GM21360 (cell line): ENCODE results near the gene SEC14L5.

Experiments used
- ATAC-seq: cut with Tn5 transposase; IDR thresholded peaks from one replicate; pipeline ENCODE4 v1.9.1; 2021; ENCODE audit warnings: mild to moderate bottlenecking, moderate library complexity; ENCODE audit not compliant: unreplicated experiment

The SEC14L5 gene

GRCh38 chr16:4957720-4958509 lies at the start of gene SEC14L5:
SEC14L5 (plus strand) TSS chr16:4958330; CDS start chr16:4959324, 994 bp downstream.
- peak; percentile 65 for ATAC-seq

DNA sequence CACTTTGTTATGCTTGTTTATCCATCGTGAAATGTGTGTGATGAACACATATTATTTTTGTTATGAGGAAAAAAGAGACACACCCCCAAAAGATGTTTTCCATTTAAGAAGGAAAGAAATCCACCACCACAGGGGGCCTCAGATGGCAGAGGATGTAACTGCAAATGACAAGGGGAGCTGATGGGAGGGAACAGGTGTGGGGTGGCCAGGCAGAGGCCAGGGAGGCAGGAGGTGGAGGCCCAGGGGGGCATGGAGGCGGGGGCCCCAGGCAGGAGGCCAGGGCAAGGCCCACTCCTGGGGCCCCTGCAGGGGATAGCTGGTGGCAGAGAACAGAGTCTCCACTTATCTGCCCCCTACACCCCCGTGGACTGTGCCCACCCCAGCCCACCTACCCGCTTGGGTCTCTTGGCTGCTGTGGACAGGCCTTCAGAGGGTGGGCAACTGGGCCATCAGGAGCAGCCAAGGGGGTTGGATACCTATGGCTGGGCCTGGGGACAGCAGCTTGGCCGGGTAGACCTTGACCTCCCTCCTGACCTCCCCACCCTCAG lies 49.2 kb upstream of the SEC14L5 start:
- no peak for ATAC-seq

- ATAC-seq: no peak
Observed at GRCh38 chr16:4909825-4910224, 48.3 kb upstream of the SEC14L5 start.

- no peak for ATAC-seq
Observed at GRCh38 chr16:4910828-4911227, 47.3 kb upstream of the SEC14L5 start.

GRCh38 chr16:4911970-4912386 lies 46.2 kb upstream of the SEC14L5 start:
- no peak for ATAC-seq

GRCh38 chr16:4913130-4913773 lies 44.9 kb upstream of the SEC14L5 start:
- no peak for ATAC-seq

DNA sequence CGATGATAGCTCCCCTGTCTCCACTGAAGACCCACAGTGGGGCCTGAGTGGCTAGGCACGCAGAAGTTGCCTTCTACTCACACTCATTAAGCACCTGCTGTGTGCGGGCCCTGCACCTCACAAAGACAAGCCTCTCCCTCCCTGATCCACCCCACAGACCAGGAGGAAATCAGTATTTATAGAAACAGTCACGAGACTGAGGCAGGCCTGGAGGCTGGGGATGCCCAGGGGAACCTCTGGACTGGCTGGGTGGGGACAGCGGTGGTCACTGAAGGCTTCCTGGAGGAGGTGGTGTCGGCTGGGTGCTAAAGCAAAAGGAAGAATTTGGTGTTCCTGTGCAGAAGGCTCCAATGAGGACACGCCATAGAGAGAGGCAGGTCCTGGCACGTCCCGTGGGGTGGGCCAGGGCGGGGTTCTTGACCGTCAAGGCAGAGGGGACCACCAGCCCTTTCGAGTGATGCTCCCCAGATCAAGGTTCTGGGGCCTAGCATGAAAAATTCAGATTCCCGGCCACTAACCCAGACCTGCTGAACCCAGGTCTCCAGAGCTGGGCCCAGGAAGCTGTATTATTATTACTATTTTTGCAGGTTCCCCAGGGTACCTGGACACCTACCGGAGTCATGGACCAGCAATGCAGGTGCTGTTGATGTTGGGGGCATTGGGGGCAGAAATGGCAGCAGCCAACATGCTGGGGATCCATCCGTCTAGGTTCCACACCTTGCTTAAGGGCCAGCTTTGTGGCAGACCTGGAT lies 44.2 kb upstream of the SEC14L5 start:
- no peak for ATAC-seq

- no peak for ATAC-seq
Observed at GRCh38 chr16:4914528-4915225, 43.5 kb upstream of the SEC14L5 start.

DNA sequence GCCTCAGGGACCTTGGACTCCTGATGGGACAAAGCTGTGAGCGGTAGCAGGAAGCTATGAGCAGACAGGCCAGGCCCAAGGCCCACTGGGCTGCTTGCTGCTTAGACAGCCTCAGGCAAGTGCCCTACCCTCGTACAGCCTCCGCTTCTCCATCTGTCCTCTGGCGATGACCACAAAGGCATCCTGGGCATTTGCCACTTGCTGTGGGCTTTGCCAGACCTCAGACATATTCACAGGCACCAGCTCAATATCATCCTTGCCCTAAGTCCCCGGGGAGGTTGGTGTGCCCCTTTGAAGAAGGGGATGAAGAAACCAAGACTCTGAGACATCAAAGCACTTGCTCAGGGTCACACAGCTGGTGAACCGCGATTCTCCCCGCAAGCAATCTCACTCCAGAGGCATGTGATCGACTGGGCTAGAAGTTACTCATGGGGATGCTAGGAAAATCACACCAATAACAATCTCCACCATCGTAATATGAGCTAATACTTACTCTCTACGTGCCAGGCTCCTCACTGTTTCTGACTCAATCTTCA lies 42.8 kb upstream of the SEC14L5 start:
- no peak for ATAC-seq

DNA sequence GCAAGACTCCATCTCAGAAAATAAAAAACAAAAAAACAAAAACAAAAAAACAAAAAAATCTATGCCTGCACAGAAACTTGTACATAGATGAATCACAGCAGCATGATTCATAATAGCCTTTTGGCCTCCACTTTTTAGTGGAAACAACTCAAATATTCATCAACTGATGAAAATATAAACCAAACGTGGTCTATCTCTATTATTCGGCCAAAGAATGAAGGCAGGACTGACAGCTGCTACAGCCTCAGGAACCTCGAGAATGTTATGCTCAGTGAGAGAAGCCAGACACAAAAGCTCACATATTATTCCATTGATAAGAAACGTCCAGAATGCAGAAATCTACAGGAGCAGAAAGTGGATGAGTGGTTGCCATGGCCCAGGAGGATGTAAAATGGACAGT lies 41.0 kb upstream of the SEC14L5 start:
- no peak for ATAC-seq

DNA sequence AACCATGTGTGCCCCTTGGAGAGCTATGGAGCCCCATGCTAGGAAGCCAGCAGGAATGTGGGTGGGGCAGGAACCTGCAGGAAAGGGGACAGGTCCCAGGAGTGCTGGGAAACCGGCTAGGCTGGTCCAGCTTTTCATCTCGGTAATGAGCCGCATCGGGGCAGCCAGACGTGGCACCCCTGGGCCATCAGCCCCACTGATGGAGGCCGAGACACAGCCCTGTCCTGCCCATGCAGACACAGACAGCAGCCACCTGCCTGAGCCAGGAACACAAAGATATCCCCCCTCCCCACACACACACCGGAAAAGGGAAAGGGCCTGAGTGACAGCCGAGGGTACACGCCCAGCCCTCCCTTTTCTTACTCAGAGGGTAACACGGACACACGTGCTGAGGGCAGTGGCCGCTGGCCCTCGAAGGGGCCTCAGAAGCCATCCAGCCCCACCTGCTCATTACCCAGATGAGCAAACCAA lies 39.3 kb upstream of the SEC14L5 start:
- no peak for ATAC-seq

DNA sequence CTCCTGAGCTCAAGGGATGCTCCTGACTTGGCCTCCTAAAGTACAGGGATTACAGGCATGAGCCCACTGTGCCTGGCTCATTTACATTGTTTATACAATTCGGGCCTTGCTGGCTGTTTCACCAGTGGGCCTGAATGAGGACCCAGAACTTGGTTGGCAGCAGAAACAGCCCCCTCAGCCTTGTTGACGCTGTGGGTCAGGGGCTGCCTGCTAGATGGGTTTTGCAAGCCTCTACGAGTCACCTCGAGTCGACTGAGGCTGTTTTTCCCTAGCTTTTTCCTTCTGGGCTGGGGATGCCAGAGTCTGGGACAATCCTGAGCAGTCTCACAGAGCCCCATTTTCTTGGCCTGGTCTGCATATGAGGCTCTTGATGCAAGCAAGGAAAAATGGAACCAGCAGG lies 37.3 kb upstream of the SEC14L5 start:
- no peak for ATAC-seq

DNA sequence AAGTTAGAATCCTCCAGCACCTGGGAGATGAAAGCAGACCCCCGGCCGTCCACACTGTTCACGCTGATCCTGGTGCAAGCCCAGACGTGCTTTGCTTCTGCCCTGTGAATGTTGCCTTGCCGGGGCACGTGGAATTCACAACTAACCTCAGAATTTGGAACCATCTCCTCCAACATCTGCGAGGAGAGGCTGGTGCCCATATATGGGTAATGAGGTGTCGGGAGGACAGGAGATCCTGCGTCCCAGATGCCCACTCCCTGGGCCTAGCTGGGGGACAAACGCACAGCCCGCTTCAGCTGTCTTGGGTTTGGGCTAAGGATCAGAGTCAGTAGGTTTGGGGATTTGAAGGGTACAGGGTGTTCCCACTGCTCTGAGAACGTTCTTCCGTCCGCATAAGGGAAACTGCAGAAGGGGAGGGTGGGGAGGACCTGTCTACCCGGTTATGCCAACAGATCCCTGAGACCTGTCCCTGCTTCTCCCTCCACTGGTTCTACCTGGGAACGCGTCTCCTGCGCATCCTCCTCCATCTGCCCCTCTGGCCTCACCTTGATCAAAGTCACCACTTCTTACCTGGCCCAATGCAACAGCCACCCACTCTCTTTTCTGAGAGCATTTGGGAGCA lies 35.3 kb upstream of the SEC14L5 start:
- no peak for ATAC-seq

GRCh38 chr16:4923853-4924252 lies 34.3 kb upstream of the SEC14L5 start:
- no peak for ATAC-seq

DNA sequence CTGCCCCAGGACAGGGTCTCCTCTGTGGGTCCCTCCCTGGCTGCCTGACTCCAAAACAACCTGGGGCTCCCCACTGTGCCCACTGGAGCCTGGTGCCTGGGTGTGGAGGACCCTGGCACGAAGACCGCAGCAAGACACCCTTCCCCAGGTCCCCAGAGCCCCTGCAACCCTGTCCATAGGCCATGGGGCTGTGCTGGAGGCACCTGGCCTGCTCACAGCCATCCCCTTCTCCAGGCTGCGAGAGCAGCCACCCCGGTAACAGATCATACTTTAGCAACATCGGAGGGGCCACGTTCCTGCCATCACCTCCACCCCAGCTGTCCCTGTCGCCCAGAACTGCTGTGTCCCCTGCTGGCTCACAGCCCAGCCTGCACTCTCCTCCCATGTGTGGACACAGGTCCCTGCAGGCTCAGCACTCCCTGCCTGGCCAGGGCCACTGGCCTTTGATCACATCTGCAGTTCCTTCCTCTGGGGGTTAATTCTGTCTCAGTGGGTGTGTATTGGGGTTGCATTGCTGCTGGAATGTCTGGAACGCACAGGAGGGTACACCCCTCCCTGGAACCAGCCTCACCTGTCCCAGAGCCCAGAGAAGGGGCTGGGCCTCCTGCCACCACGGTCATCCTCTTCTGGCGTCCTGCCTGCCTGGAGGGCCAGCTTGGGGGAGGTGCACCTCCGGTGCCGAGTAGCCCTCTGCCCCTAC lies 33.4 kb upstream of the SEC14L5 start:
- no peak for ATAC-seq

DNA sequence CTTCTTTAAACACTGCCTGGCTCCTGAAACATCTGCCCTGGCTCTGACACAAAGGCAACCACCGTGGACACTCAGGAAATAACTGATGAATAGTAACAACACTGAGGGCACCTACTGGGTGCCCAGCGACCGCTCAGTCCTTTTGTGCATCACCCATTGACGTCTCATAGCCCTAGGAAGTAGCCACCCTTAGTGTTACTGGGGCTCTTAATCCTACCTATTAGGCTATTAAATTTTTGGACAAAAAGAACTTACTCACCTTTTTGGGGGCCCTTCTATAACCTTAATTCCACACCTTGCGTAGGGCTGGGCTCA lies 32.9 kb upstream of the SEC14L5 start:
- ATAC-seq: no peak

DNA sequence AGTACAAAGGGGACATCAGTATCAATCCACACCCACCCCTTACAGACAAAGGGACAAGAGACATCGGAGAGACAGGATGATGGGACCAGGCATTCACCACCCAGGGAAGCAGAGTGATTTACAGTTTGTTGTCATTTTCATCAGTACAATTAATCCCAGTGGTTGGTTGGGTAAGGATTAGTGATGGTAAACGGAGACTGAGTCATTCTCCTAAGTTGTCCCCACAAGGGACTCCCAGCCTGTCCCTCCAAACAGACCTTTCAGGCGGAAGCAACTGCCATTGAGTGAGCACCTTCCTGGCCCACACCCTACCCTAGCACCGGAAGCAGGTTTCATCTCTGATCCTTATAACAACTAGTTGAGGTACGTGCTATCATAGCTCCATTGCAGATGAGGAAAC lies 32.3 kb upstream of the SEC14L5 start:
- no peak for ATAC-seq

DNA sequence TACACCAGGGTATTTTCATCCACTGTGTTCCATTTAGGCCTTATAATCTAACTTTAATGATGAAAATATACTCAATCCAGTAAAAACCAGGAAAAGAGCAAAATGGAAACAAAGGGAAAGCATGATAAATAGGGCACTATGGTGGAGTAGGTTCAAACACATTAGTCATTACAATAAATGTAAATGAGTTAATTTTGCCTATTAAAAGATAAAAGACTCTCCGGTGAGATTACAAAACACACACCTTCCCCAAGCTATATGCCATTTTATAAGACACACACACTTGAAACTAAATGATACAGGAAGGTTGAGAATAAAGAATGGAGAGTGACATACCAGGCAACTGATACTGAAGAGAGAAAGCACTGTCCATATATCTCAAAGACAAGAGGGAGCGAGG lies 31.2 kb upstream of the SEC14L5 start:
- no peak for ATAC-seq

DNA sequence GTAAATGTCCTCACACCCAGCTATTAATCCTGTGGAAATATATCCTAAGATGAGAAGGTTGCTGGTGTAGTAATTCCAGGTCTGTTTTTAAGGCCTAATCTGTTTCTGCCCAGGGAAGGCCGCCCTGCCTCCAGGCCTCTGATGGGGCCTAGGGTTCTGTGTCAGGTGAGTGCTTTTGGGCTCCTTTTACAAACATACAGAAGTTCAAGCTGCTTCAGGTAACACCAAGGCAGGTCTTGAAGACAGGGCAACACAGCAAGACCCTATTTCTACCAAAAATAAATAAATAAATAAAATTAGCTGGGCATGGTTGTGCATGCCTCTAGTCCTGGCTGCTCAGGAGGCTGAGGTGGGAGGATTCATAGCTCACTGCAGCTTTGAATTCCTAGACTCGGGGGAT lies 30.5 kb upstream of the SEC14L5 start:
- no peak for ATAC-seq

DNA sequence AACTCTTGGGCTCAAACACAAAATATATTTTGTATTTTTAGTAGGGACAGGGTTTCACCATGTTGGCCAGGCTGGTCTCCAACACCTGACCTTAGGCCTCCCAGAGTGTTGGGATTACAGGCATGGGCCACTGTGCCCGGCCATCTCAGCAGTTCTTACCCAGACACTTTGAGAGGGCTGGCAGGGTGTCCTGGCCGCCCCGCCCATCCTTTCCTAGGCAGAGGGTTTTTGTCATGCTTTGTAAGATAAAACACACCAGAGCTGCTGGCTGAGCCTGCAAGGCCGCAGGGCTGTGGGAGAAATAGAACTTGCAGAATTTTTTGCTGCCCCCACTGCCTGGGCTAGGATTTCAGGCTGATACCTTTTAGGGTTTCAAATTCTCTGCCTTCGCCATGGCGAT lies 29.9 kb upstream of the SEC14L5 start:
- no peak for ATAC-seq
